GM12878 (cell line): ENCODE measurements around the gene FZD10. TPM values are rescaled to one million over a fixed set of nuclear protein-coding genes. Genes with fewer than 3 reads are reported as not detected.

Source experiments
- ATAC-seq: fragments of 200-7000 bp; cut with Tn5 transposase; 3 replicates; pipeline ENCODE4 v1.9.1; 2020; ENCODE audit warnings: mild to moderate bottlenecking, moderate library complexity
- BruUV-seq: library from RNA; stranded (reverse); fragments of 400-500 nt; replicated peaks from 2 replicates; lab custom pipeline; 2021; lab: Mats Ljungman, UMichigan
- CTCF ChIA-PET: fragments of 300-600 bp; sonication (Branson Sonifier 250); formaldehyde crosslinking; extraction: SDS; loops from one replicate; lab custom pipeline; 2021; ENCODE audit warnings: inconsistent platforms; lab: Yijun Ruan, JAX
- POLR2A ChIA-PET: fragments of 350-600 bp; formaldehyde crosslinking; extraction: SDS; loops from one replicate; lab custom pipeline; 2021; ENCODE audit warnings: inconsistent platforms; lab: Charles Lee
- RAD21 ChIA-PET: fragments of 300-600 bp; sonication (Branson Sonifier 250); formaldehyde crosslinking; loops from one replicate; lab custom pipeline; 2023; ENCODE audit warnings: antibody characterized with exemption; ENCODE audit not compliant: unreplicated experiment; lab: Charles Lee
- SMC1A ChIA-PET: fragments of 300-600 bp; sonication (Branson Sonifier 250); formaldehyde crosslinking; loops from one replicate; lab custom pipeline; 2023; ENCODE audit not compliant: unreplicated experiment, uncharacterized antibody; lab: Charles Lee
- DNase-seq: peaks from one replicate; pipeline ENCODE4 v3.0.0-alpha.2; 2011; ENCODE audit warnings: low read depth, low spot score
- FAIRE-seq: peaks from 3 replicates; lab custom pipeline; 2011; peaks lifted over from hg19 to GRCh38; lab: Jason Lieb, UNC
- H2AFZ ChIP-seq: 2 replicates; pipeline ENCODE4 v1.6.0; 2011; ENCODE audit warnings: low read depth, low read length, control low read depth; ENCODE audit not compliant: control insufficient read depth
- H3K27ac ChIP-seq: 2 replicates; pipeline ENCODE4 v1.5.1; 2011; ENCODE audit warnings: control low read depth; ENCODE audit not compliant: control insufficient read depth, insufficient read depth
- H3K27me3 ChIP-seq, 2 experiments: replicated peaks in 1 of 2; 2 replicates each; pipeline versions ENCODE4 v1.6.0 to v1.6.1; 2011; ENCODE audit warnings: low read length in 1 of 2; ENCODE audit not compliant: control insufficient read depth in 2 of 2, insufficient read depth in 2 of 2
- H3K36me3 ChIP-seq, 2 experiments: 2 replicates each; pipeline ENCODE4 v1.5.1; 2011; ENCODE audit warnings: low read length in 1 of 2; ENCODE audit not compliant: control insufficient read depth in 2 of 2, insufficient read depth in 2 of 2
- H3K4me1 ChIP-seq: 2 replicates; pipeline ENCODE4 v1.6.1; 2011; ENCODE audit warnings: mild to moderate bottlenecking, low read length, moderate library complexity, mixed read lengths; ENCODE audit not compliant: control insufficient read depth, insufficient read depth
- H3K4me2 ChIP-seq: 2 replicates; pipeline ENCODE4 v1.6.0; 2011; ENCODE audit warnings: control low read depth; ENCODE audit not compliant: control insufficient read depth, insufficient read depth
- H3K4me3 ChIP-seq: fragments of 200-600 bp; sonication (generic); 2 replicates; pipeline ENCODE4 v1.5.1; 2016
- H3K79me2 ChIP-seq: 2 replicates; pipeline ENCODE4 v1.6.0; 2011; ENCODE audit warnings: low read length; ENCODE audit not compliant: control insufficient read depth, insufficient read depth
- H3K9ac ChIP-seq: 2 replicates; pipeline ENCODE4 v1.8.0; 2011; ENCODE audit warnings: low read length, control low read depth, mixed read lengths; ENCODE audit not compliant: control insufficient read depth, insufficient read depth
- H3K9me3 ChIP-seq: replicated peaks from 3 replicates; pipeline ENCODE4 v1.5.1; 2011; ENCODE audit warnings: mild to moderate bottlenecking, low read length; ENCODE audit not compliant: control insufficient read depth, insufficient read depth
- H4K20me1 ChIP-seq: 2 replicates; pipeline ENCODE4 v1.6.0; 2011; ENCODE audit not compliant: control insufficient read depth, insufficient read depth
- ASH2L ChIP-seq: fragments of 300-600, 200-600 bp; sonication (generic); IDR thresholded peaks from 2 replicates; pipeline ENCODE4 v1.6.1; 2017; ENCODE audit warnings: low read depth, mild to moderate bottlenecking, borderline replicate concordance
- BRCA1 ChIP-seq: IDR thresholded peaks from 2 replicates; pipeline ENCODE4 v1.6.1; 2011; ENCODE audit warnings: low read depth, low read length, improper control_type of control experiment
- LARP7 ChIP-seq: fragments of 450-650 bp; IDR thresholded peaks from 2 replicates; pipeline ENCODE4 v1.6.1; 2017; ENCODE audit warnings: mild to moderate bottlenecking
- WGBS: methylation state at CpG from one replicate; pipeline ENCODE4 v1.1.6; 2016; ENCODE audit warnings: low lambda C conversion rate; ENCODE audit not compliant: insufficient replicate concordance, insufficient coverage; ENCODE audit errors: missing lambda C conversion rate; 5-methylcytosine and 5-hydroxymethylcytosine counted together
- in situ Hi-C: fragments of 300-500 bp; cut with MboI; formaldehyde crosslinking; loops from 9 replicates; pipeline ENCODE4 v1.14.3; 2018; ENCODE audit warnings: mixed read lengths
- intact Hi-C: fragments of 100-400 bp; cut with micrococcal nuclease; formaldehyde crosslinking; loops from one replicate; pipeline ENCODE4 v1.14.2; 2022; ENCODE audit not compliant: unreplicated experiment
- polyA plus RNA-seq, 11 experiments: library from polyadenylated mRNA; depleted of rRNA in 4 of 11; unstranded in 6 of 11; stranded (reverse) in 5 of 11; fragments of >200 nt; fragmentation: Nextera tagmentation in 4 of 11; fragmentation: Illumina TruSeq in 1 of 11; extraction: Ambion mirVana in 4 of 11; extraction: Trizol in 1 of 11; gene quantifications; 1 replicate in 1 of 11; 2 replicates in 10 of 11; pipeline versions ENCODE4 v1.2.1 to v1.2.3, GENCODE V29; 2011 to 2016; ENCODE audit warnings: inconsistent platforms in 2 of 11, missing spikeins in 2 of 11, low read depth in 1 of 11
- total RNA-seq, 4 experiments: library from RNA; depleted of rRNA in 3 of 4; stranded (reverse); fragments of >200 nt in 3 of 4; fragmentation: Illumina TruSeq in 1 of 4; extraction: Trizol in 1 of 4; gene quantifications; 2 replicates each; pipeline versions ENCODE4 v1.2.1 to v1.2.3, GENCODE V29; 2013 to 2021
- TF ChIP-seq, protein P1 (sequence below): fragments of 450-650 bp; formaldehyde crosslinking; IDR thresholded peaks from 2 replicates; pipeline ENCODE4 v1.4.0; 2020; ENCODE audit warnings: mild to moderate bottlenecking, moderate library complexity

The FZD10 gene
- total and polyA plus RNA-seq, 10 of the 15 experiments (the other 5 are each of a cell fraction or from before 2014, with no cell fraction given) = not detected

DNA sequence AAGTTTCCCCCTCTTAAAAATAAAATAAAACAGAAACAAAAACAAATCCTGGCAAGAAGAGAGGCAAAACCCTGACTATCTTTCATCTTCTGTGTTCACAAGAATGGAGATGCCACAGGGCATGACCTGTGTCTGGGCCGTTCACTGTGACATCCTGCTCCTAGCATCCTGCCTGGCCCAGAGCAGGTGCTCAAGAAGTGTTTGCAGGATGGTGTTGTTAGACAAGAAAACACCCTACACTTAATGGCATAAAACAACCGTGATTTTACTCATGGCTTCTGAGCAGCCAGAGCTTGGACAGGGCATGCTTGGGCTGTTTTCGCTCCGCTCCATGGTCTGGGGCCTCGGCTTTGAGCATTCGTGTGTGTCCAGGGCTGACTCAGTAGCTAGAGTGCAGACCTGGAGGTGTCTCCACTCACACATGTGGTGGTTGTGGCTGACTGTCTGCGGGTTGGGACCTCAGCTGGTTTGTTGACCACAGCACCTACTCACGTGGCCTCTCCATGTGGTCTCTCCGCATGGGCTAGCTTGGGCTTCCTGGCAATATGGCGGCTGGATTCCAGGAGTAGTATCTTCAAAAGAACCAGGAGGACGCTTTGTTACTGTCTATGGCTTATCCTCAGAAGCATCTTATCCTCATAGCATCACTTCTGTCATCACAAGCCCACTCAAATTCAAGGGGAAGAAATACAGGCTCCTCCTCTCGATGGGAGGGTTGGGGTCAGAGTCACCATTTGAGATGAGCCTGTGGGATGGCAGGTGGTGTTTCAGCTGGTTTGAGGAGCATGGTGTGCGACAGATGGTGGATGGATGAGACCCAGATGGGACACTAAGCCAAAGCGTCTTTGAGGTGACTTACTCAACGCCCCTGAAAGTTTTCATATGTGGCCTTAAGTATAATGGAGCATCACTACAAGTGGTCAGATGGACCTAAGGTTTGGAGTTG, 33.2 kb upstream of the FZD10 start:
- DNase-seq (no peak), FAIRE-seq (no peak), ATAC-seq (no peak)
- no peak overlapping the region for H3K9ac ChIP-seq
- no peak overlapping the region for H3K4me3 ChIP-seq
- TF ChIP-seq, protein P1, sequence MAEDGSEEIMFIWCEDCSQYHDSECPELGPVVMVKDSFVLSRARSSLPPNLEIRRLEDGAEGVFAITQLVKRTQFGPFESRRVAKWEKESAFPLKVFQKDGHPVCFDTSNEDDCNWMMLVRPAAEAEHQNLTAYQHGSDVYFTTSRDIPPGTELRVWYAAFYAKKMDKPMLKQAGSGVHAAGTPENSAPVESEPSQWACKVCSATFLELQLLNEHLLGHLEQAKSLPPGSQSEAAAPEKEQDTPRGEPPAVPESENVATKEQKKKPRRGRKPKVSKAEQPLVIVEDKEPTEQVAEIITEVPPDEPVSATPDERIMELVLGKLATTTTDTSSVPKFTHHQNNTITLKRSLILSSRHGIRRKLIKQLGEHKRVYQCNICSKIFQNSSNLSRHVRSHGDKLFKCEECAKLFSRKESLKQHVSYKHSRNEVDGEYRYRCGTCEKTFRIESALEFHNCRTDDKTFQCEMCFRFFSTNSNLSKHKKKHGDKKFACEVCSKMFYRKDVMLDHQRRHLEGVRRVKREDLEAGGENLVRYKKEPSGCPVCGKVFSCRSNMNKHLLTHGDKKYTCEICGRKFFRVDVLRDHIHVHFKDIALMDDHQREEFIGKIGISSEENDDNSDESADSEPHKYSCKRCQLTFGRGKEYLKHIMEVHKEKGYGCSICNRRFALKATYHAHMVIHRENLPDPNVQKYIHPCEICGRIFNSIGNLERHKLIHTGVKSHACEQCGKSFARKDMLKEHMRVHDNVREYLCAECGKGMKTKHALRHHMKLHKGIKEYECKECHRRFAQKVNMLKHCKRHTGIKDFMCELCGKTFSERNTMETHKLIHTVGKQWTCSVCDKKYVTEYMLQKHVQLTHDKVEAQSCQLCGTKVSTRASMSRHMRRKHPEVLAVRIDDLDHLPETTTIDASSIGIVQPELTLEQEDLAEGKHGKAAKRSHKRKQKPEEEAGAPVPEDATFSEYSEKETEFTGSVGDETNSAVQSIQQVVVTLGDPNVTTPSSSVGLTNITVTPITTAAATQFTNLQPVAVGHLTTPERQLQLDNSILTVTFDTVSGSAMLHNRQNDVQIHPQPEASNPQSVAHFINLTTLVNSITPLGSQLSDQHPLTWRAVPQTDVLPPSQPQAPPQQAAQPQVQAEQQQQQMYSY = no peak
- TF ChIP-seq LARP7 = no peak
- no peak for TF ChIP-seq ASH2L
- TF ChIP-seq BRCA1 = no peak
- no peaks in the 10 kb centered on the region for H3K4me1 ChIP-seq
- ChIA-PET RAD21 (no interaction called here), CTCF (interaction anchor here (0.7 kb wide), 1 partner anchor 639 kb away, joined by 3 read pairs; no protein-coding TSS in a partner anchor), SMC1A (no interaction called here), POLR2A (no interaction called here)
- H3K79me2 ChIP-seq = no peaks in the 10 kb centered on the region
- H3K36me3 ChIP-seq = no peaks in the 10 kb centered on the region
- 28% methylated on average over 15 of the region's 15 CpGs for WGBS
- intact Hi-C loops = no loop called here
- H3K27ac ChIP-seq = no peak overlapping the region
- no peak overlapping the region for H2AFZ ChIP-seq
- H3K4me2 ChIP-seq = no peak overlapping the region
- in situ Hi-C loops = no loop called here
- no TSS peak for BruUV-seq
- H3K27me3 ChIP-seq = no peaks in the 10 kb centered on the region
- no peaks in the 10 kb centered on the region; the same call in 2 of the 3 replicates for H3K9me3 ChIP-seq
- no peaks in the 10 kb centered on the region for H4K20me1 ChIP-seq
